ENCODE measurements around the gene ZNF70.
"Not testable (repeated sequence)": the region's sequence is repeated elsewhere in the genome, so short reads cannot be mapped to it uniquely, and the experiment has no call there.

- TF ChIP-seq POLR2A (IDR thresholded peaks at IDR 0.05); CTCF (IDR thresholded peaks at IDR 0.05); EP300 (IDR thresholded peaks at IDR 0.05; ENCODE audit: low read depth); POLR2AphosphoS5 (IDR thresholded peaks at IDR 0.05): not testable (repeated sequence)
Observed at GRCh38 chr22:23728108-23728507, 22.8 kb downstream of the ZNF70 start.
